ENCODE results near the gene CES2.

DNA sequence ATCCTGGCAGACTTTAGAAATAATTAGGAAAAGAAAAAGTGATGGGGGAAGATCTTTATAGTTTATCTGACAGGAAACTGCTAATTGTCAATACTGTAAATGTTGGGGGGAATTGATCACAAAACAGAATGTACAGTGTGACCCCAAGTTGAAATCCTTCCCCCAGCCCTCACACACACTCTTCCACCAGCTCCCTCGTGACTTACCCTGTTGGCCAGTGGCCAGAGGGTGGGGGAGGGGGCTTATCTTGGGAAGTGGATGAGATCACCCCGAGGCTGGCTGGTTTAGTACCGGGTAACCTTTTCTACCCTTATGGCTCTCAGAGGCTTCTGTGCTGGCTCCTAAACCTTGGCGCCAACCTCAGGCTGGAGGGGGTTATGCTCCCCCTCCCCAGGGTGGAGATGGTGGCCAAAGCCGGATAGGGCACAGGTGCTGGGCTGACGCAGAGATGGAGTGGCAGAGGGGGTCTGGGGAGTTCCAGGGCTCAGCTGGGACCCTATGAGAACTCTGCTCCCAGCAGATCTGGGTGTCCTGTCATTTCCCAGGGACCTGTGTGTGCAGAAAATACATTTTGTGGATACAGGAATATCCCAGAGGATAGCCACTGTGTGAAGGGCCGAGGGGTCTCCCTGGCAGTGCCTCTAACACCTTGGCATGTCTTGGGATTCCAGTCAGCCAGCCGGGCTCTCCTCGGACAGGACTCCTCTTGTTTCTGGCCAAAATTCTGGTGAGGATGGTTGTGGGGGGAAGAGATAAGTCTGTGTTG lies 35.2 kb upstream of the CES2 start:
- TF ChIP-seq YY1 (IDR thresholded peaks at IDR 0.05; ENCODE audit: extremely low read depth, insufficient replicate concordance, low read depth, low read length): no peak
- no peak for TF ChIP-seq CTCF (IDR thresholded peaks at IDR 0.05 in 2 of 3, conservative IDR thresholded peaks at IDR 0.05 in 1 of 3; ENCODE audit: borderline replicate concordance in 1 of 3, insufficient read depth in 1 of 3, low read depth in 2 of 3, low read length in 2 of 3)
- TF ChIP-seq POLR2AphosphoS5 (IDR thresholded peaks at IDR 0.05; ENCODE audit: low read depth, low read length): no peak
- TF ChIP-seq EZH2 (IDR thresholded peaks at IDR 0.05): no peak
- no peak for TF ChIP-seq EZH2phosphoT487 (IDR thresholded peaks at IDR 0.05; ENCODE audit: borderline replicate concordance)
- no peak for TF ChIP-seq EGR1 (IDR thresholded peaks at IDR 0.05; ENCODE audit: low read depth)
- no peak for TF ChIP-seq POLR2A (IDR thresholded peaks at IDR 0.05; ENCODE audit: borderline replicate concordance, extremely low read depth, insufficient read depth, insufficient read length)

Measured in HCT116 (cell line).